ENCODE results near the gene ATP6V0D1.

ATP6V0D1 gene

DNA sequence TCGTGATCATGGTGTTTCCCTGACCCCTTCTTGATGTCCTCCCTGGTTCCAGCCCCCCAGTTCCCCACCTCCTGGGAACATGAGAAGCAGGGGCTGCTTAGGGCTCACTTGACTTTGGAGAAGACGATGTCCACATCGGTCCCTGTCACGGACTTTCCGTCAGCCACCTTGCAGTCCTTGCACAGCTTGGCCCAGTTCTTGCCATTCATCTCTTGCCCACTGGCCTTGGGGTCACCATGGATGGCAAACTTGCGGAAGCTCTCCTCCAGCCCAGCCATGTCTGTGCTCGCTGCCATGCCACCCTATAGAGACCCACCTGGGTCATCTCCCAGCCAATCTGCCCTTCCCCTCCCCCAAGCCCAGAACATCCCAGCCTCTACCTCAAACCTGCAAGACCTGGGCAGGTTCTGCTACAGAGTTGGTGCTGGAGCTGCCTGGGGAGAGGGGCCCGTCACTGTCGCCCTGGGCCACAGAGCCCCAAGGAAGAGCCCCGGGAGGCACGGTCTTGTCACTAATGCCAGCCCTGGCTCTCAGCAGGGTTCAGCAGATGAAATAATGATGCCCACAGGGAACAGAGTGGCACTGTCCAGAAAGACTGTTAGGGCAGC, 90.0 kb downstream of the ATP6V0D1 start:
- Histone ChIP-seq H3K4me3 (no peak overlapping the region; a peak in 1 of 20 replicates), H3K36me3 (no peaks in the 10 kb centered on the region), H3K9ac (no peak overlapping the region), H3K9me3 (replicated peaks in 1 of 11) (no peaks in the 10 kb centered on the region), H3K27me3 (peaks cover 47 to 64% (median 54%) of the 10 kb centered on the region in 11 experiments), H3K27ac (peak overlapping the region in 6 of 11 experiments; percentile 13 to 49 (median 28); a peak in 11 of 22 replicates), H3K4me1 (peaks cover 17 to 71% (median 61%) of the 10 kb centered on the region in 10 experiments), H3K4me2 (peak overlapping the region; percentile 35 to 97 (median 86)), H4K20me1 (peaks cover 11 to 55% (median 23%) of the 10 kb centered on the region in 11 experiments; a peak in 18 of 22 replicates)
- no peak; a peak in 1 of 22 replicates for TF ChIP-seq Cebpa-rat (IDR thresholded peaks at IDR 0.05)

GRCh38 chr16:67389911-67390815, 90.8 kb downstream of the ATP6V0D1 start:
- Histone ChIP-seq H3K4me1 (peaks cover 9 to 64% (median 53%) of the 10 kb centered on the region in 10 experiments; a peak in 19 of 20 replicates), H3K27me3 (peaks cover 39 to 60% (median 46%) of the 10 kb centered on the region in 11 experiments)
- TF ChIP-seq Cebpa-rat (IDR thresholded peaks at IDR 0.05) = peak in 7 of 11 experiments; percentile 59 to 84 (median 80); a peak in 10 of 22 replicates

DNA sequence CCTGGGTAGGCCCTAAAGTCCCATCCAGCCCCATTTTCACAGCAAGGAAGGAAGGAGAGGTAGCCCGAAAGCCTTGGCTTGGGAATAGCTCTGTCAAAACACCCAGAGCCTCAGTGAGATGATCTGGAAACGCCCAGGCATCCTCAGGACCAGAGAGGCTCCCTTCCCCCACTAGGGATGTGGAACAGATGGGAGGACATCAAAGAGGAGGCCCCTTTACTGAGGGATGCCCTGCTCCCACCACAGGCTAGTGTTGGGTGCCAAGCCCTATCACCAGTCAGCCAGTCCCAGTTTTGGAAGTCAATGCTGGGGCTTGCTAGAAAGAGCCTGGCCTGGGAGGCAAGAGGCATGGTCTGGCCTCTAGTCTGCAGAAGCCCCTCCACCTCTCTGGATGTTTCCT, 92.4 kb downstream of the ATP6V0D1 start:
- H3K4me3 ChIP-seq = no peak overlapping the region
- H3K27ac ChIP-seq = no peak overlapping the region
- H3K36me3 ChIP-seq = no peaks in the 10 kb centered on the region
- peaks cover 0 to 32% (median 0%) of the 10 kb centered on the region in 11 experiments; a peak in 8 of 22 replicates for H4K20me1 ChIP-seq
- peaks cover 23 to 45% (median 31%) of the 10 kb centered on the region in 11 experiments for H3K27me3 ChIP-seq
- H3K9ac ChIP-seq = no peak overlapping the region
- H3K4me1 ChIP-seq = peaks cover 0 to 48% (median 38%) of the 10 kb centered on the region in 10 experiments; a peak in 18 of 20 replicates
- no peak for TF ChIP-seq Cebpa-rat (IDR thresholded peaks at IDR 0.05)
- no peaks in the 10 kb centered on the region for H3K9me3 ChIP-seq (replicated peaks in 1 of 11)
- H3K4me2 ChIP-seq = peak overlapping the region in 5 of 11 experiments; percentile 81 to 97 (median 91); a peak in 6 of 22 replicates

More at GRCh38 chr16:67389911-67390815, 90.8 kb downstream of the ATP6V0D1 start:
- no peak overlapping the region; a peak in 1 of 20 replicates for H3K4me3 ChIP-seq
- H3K36me3 ChIP-seq = no peaks in the 10 kb centered on the region
- H3K9me3 ChIP-seq (replicated peaks in 1 of 11) = no peaks in the 10 kb centered on the region
- H4K20me1 ChIP-seq = peaks cover 7 to 48% (median 15%) of the 10 kb centered on the region in 11 experiments; a peak in 18 of 22 replicates
- peak overlapping the region in 7 of 11 experiments; percentile 11 to 52 (median 39); a peak in 10 of 22 replicates for H3K27ac ChIP-seq
- peak overlapping the region; percentile 35 to 97 (median 86) for H3K4me2 ChIP-seq
- peak overlapping the region in 1 of 11 experiments; percentile 9; a peak in 3 of 22 replicates for H3K9ac ChIP-seq

DNA sequence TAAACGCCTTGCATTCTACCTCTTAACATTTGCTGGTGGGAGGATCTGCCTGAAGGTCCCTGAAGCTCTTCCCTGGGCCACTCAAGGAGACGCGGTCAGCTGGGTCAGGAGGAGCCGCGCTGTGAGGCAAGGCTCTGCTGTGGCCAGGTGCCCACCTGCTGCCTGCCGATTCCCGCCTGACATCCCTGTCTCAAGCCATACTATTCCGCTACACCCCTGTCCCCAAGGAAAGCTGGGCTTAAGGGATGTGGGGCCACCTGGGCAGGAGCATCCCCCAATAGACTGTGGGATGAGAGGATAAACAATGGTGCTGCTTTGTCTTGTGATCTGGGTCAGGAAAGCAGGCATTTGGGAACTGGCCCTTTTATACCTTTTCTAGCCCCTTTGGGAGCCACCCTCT, 92.8 kb downstream of the ATP6V0D1 start:
- Histone ChIP-seq H3K27ac (no peak overlapping the region), H3K9ac (no peak overlapping the region), H3K36me3 (no peaks in the 10 kb centered on the region), H3K27me3 (peaks cover 19 to 41% (median 27%) of the 10 kb centered on the region in 11 experiments), H3K4me2 (peak overlapping the region in 2 of 11 experiments; percentile 91 to 94; a peak in 1 of 22 replicates), H3K9me3 (replicated peaks in 1 of 11) (no peaks in the 10 kb centered on the region), H3K4me1 (peaks cover 0 to 44% (median 36%) of the 10 kb centered on the region in 10 experiments; a peak in 18 of 20 replicates), H3K4me3 (no peak overlapping the region), H4K20me1 (peaks cover 0 to 32% (median 0%) of the 10 kb centered on the region in 11 experiments; a peak in 8 of 22 replicates)
- no peak for TF ChIP-seq Cebpa-rat (IDR thresholded peaks at IDR 0.05)

Data from BLaER1 treated with 17β-estradiol and CSF1 and Interleukin-3, amounts not matched to agents 10 nM and 100 nM (cell line).